PFSK-1 (cell line): ENCODE measurements around the gene GABRA1.

Experiments
- POLR2AphosphoS5 ChIP-seq: IDR thresholded peaks from 2 replicates; pipeline ENCODE4 v1.6.1; 2012; ENCODE audit warnings: low read depth, mild to moderate bottlenecking, control low read depth, low read length, moderate library complexity
- TAF1 ChIP-seq: IDR thresholded peaks from 2 replicates; pipeline ENCODE4 v1.6.1; 2012; ENCODE audit warnings: low read length, control low read depth, borderline replicate concordance; ENCODE audit not compliant: insufficient read depth

GRCh38 chr5:161899590-161899989 lies 51.7 kb downstream of the GABRA1 start:
- TF ChIP-seq POLR2AphosphoS5 (no peak), TAF1 (no peak)
